ENCODE results near the gene CACNA1S. TPM values are rescaled to one million over a fixed set of nuclear protein-coding genes. Genes with fewer than 3 reads are reported as not detected.

Gene CACNA1S
- total RNA-seq, 1 donor from 2014 or later, result 0.55 TPM

- DNase-seq, result no peak
- no peaks in the 10 kb centered on the region for H3K9me3 ChIP-seq
- no peaks in the 10 kb centered on the region for H3K4me1 ChIP-seq
- intact Hi-C loops (cut with DNase I), result loop anchor here (5.0 kb wide), 1 partner anchor 76 kb away; no protein-coding TSS in a partner anchor
- no peak overlapping the region for H3K27ac ChIP-seq
- ATAC-seq, result no peak
- H3K27me3 ChIP-seq, result no peaks in the 10 kb centered on the region
- TF ChIP-seq CTCF (IDR thresholded peaks at IDR 0.05), result no peak
- H3K4me3 ChIP-seq, result no peak overlapping the region
- no peaks in the 10 kb centered on the region for H3K36me3 ChIP-seq
These were observed 63.7 kb downstream of the CACNA1S start for GRCh38 chr1:201048521-201048920.

- DNase-seq, result no peak
- no peak for TF ChIP-seq CTCF (IDR thresholded peaks at IDR 0.05)
- intact Hi-C loops (cut with DNase I), result no loop called here
These were observed 68.1 kb downstream of the CACNA1S start for GRCh38 chr1:201044119-201044518.

GRCh38 chr1:201042779-201043461 lies 69.3 kb downstream of the CACNA1S start:
- no peaks in the 10 kb centered on the region for H3K9me3 ChIP-seq
- ATAC-seq (peak; percentile 86), DNase-seq (no peak)
- H3K36me3 ChIP-seq, result no peaks in the 10 kb centered on the region
- no peak overlapping the region for H3K4me3 ChIP-seq
- no peaks in the 10 kb centered on the region for H3K4me1 ChIP-seq
- intact Hi-C loops (cut with DNase I), result no loop called here
- peak; percentile 92 for TF ChIP-seq CTCF (IDR thresholded peaks at IDR 0.05)
- no peaks in the 10 kb centered on the region for H3K27me3 ChIP-seq
- no peak overlapping the region for H3K27ac ChIP-seq

More at GRCh38 chr1:201044119-201044518, 68.1 kb downstream of the CACNA1S start:
- no peak overlapping the region for H3K27ac ChIP-seq
- no peaks in the 10 kb centered on the region for H3K9me3 ChIP-seq
- no peaks in the 10 kb centered on the region for H3K36me3 ChIP-seq
- ATAC-seq, result no peak
- no peaks in the 10 kb centered on the region for H3K27me3 ChIP-seq
- no peaks in the 10 kb centered on the region for H3K4me1 ChIP-seq
- H3K4me3 ChIP-seq, result no peak overlapping the region

GRCh38 chr1:201041011-201041410 lies 71.2 kb downstream of the CACNA1S start:
- intact Hi-C loops (cut with DNase I), result no loop called here
- ATAC-seq, result no peak

GRCh38 chr1:201039876-201040275 lies 72.3 kb downstream of the CACNA1S start:
- Histone ChIP-seq H3K27ac (no peak overlapping the region), H3K36me3 (no peaks in the 10 kb centered on the region), H3K27me3 (peaks cover 5% of the 10 kb centered on the region), H3K4me3 (no peak overlapping the region), H3K9me3 (no peaks in the 10 kb centered on the region), H3K4me1 (no peaks in the 10 kb centered on the region)
- no peak for TF ChIP-seq CTCF (IDR thresholded peaks at IDR 0.05)
- ATAC-seq (no peak), DNase-seq (no peak)
- intact Hi-C loops (cut with DNase I), result no loop called here

More at GRCh38 chr1:201041011-201041410, 71.2 kb downstream of the CACNA1S start:
- Histone ChIP-seq H3K4me1 (no peaks in the 10 kb centered on the region), H3K27ac (no peak overlapping the region), H3K27me3 (peaks cover 5% of the 10 kb centered on the region), H3K36me3 (no peaks in the 10 kb centered on the region), H3K9me3 (no peaks in the 10 kb centered on the region), H3K4me3 (no peak overlapping the region)
- DNase-seq, result no peak
- no peak for TF ChIP-seq CTCF (IDR thresholded peaks at IDR 0.05)

Data from upper lobe of right lung (tissue), 1 donor.